ENCODE measurements around the gene GPA33. TPM values are rescaled to one million over a fixed set of nuclear protein-coding genes. Genes with fewer than 3 reads are reported as not detected.

Gene GPA33
- total RNA-seq, 1 donor from 2014 or later: 0.74 TPM

DNA sequence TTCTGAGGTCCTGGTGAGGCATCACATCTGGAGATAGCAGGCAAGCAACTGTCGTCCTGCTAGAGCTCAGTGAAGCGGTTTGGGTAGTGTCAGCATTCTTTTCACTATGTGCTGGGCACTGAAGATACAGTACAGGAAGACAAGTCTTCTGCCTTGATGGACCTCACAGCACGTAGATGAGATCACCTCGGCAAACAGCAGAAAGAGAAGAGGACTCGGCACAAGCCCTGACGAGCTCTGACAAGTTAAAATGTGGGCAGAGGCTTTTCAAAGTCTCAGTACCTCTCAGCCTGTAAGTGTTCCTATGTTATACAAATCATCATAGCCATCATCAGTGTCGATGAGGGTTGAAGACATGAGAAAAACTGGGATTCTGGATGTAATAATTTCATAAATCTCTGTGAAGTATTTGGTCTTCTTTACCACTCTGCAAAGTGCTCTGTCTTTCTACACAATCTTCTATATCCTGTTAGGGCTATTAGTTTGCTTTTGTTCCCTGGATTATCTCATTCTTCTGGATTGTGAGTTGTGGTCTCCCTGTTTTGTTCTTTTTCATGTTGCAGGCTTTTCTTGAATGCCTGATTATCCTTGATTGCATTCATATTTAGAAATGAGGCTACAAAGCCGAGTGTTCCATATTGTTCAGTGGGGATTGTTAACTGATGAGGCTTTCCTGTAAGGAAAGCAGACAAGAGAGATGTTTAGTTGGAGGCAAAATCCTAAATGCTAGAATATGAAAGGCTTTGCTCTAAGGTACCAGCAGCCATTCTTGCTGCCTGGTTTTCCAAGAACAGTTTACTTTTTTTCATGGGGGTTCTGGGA is 76.9 kb downstream of the GPA33 start:
- intact Hi-C loops (cut with DNase I): no loop called here
- no peak for DNase-seq (ENCODE audit: extremely low spot score in 2 of 2)
- Histone ChIP-seq H3K4me3 (no peak overlapping the region), H3K9me3 (no peaks in the 10 kb centered on the region), H3K27ac (no peak overlapping the region), H3K4me1 (no peaks in the 10 kb centered on the region), H3K36me3 (no peaks in the 10 kb centered on the region), H3K27me3 (no peaks in the 10 kb centered on the region)
- TF ChIP-seq POLR2A (IDR thresholded peaks at IDR 0.05) (no peak), CTCF (IDR thresholded peaks at IDR 0.05) (no peak), POLR2AphosphoS5 (IDR thresholded peaks at IDR 0.05; ENCODE audit: insufficient read depth in 1 of 2, low read depth in 1 of 2) (no peak)

DNA sequence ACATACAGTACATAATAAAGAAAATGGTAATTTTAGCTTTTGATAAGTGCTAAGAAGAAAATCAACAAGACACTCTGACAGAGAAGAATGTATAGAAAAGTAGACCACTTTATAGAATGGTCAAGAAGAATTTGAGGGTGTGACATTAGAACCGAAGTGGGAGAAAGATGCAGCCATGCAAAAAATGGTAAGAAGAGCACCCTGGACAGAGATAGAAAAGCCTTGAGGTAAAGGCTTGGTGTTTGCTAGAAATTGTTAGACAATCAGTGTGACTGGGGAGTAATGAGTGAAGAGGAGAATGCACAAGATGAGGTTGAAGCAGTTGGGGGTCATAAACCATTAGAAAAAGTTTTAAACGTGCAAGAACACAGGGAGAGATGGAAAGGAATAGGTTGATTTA is 77.6 kb downstream of the GPA33 start:
- TF ChIP-seq POLR2A (IDR thresholded peaks at IDR 0.05) (no peak), POLR2AphosphoS5 (IDR thresholded peaks at IDR 0.05; ENCODE audit: insufficient read depth in 1 of 2, low read depth in 1 of 2) (no peak), CTCF (IDR thresholded peaks at IDR 0.05) (no peak)
- Histone ChIP-seq H3K36me3 (no peaks in the 10 kb centered on the region), H3K27ac (no peak overlapping the region), H3K9me3 (no peaks in the 10 kb centered on the region), H3K27me3 (no peaks in the 10 kb centered on the region), H3K4me1 (no peaks in the 10 kb centered on the region), H3K4me3 (no peak overlapping the region)
- DNase-seq (ENCODE audit: extremely low spot score in 2 of 2): no peak
- intact Hi-C loops (cut with DNase I): no loop called here

GRCh38 chr1:167011560-167012191 is 78.5 kb downstream of the GPA33 start:
- no peak overlapping the region for H3K4me3 ChIP-seq
- H3K27ac ChIP-seq: no peak overlapping the region
- H3K36me3 ChIP-seq: no peaks in the 10 kb centered on the region
- TF ChIP-seq CTCF (IDR thresholded peaks at IDR 0.05) (no peak), POLR2AphosphoS5 (IDR thresholded peaks at IDR 0.05; ENCODE audit: insufficient read depth in 1 of 2, low read depth in 1 of 2) (no peak), POLR2A (IDR thresholded peaks at IDR 0.05) (no peak)
- H3K9me3 ChIP-seq: no peaks in the 10 kb centered on the region
- no peaks in the 10 kb centered on the region for H3K27me3 ChIP-seq
- no peaks in the 10 kb centered on the region for H3K4me1 ChIP-seq
- DNase-seq (ENCODE audit: extremely low spot score in 2 of 2): no peak
- intact Hi-C loops (cut with DNase I): no loop called here

DNA sequence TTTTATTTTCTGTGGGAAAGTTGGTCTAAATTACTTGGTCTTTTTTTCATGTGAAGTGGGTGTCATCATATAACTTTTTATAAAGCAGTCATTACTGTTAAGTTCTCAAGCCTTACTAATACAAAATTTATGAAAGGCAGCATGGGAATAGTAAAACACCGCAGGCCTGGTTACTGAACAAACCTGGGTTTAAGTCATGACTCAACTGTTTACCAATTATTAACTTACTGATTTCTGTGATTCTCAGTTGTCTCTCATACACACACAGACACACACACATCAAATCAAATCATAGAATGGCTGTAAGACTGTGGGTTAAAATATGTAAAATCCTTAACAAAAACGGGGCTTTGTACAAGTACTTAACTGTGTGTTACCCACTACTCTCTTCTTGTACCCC is 86.5 kb downstream of the GPA33 start:
- no peak for TF ChIP-seq POLR2A (IDR thresholded peaks at IDR 0.05)
- TF ChIP-seq CTCF (IDR thresholded peaks at IDR 0.05): no peak
- no peak for TF ChIP-seq POLR2AphosphoS5 (IDR thresholded peaks at IDR 0.05; ENCODE audit: insufficient read depth in 1 of 2, low read depth in 1 of 2)
- intact Hi-C loops (cut with DNase I): no loop called here
- no peak overlapping the region for H3K27ac ChIP-seq
- no peaks in the 10 kb centered on the region for H3K36me3 ChIP-seq
- H3K9me3 ChIP-seq: no peaks in the 10 kb centered on the region
- DNase-seq (ENCODE audit: extremely low spot score in 2 of 2): no peak
- H3K4me3 ChIP-seq: no peak overlapping the region
- no peaks in the 10 kb centered on the region for H3K27me3 ChIP-seq
- H3K4me1 ChIP-seq: no peaks in the 10 kb centered on the region

Small RNA genes within 50 kb of the gene (small RNA-seq; reads per million reads assigned to genes)
- gene RNA5SP65: 1.3 reads per million, percentile 35 among the genes with 10 or more reads in this experiment

Other genes with a start within 250 kb of the GPA33 start
- gene TADA1, start 214.1 kb downstream of the GPA33 start, total RNA-seq: 14.0 TPM
- gene ILDR2, start 114.8 kb downstream of the GPA33 start, total RNA-seq: 0.25 TPM
- not detected for gene MAEL, start 101.1 kb downstream of the GPA33 start, total RNA-seq
- gene STYXL2, start 3.7 kb upstream of the GPA33 start, total RNA-seq: not detected
- gene POU2F1, start 130.5 kb upstream of the GPA33 start, total RNA-seq: 10.8 TPM